Measurements from ENCODE around the gene SEC61G.

- TF ChIP-seq CTCF (conservative IDR thresholded peaks at IDR 0.05; ENCODE audit: low read length) = no peak
- no peak for TF ChIP-seq EZH2phosphoT487 (IDR thresholded peaks at IDR 0.05; ENCODE audit: borderline replicate concordance, low read depth, low read length)
Observed at GRCh38 chr7:54780490-54780889, 21.5 kb upstream of the SEC61G start.
